GM20000 (cell line): Measurements from ENCODE around the gene AARS2.

Experiments
- DNase-seq: peaks from one replicate; pipeline ENCODE4 v3.0.0; 2012; ENCODE audit warnings: low spot score
- TF ChIP-seq, protein P1 (sequence below): IDR thresholded peaks from 2 replicates; pipeline ENCODE4 v1.5.1; 2012; ENCODE audit warnings: mild to moderate bottlenecking, control low read depth; ENCODE audit errors: extremely low read depth, missing control alignments

AARS2 gene

GRCh38 chr6:44276667-44277640, 36.2 kb downstream of the AARS2 start:
- TF ChIP-seq, protein P1, sequence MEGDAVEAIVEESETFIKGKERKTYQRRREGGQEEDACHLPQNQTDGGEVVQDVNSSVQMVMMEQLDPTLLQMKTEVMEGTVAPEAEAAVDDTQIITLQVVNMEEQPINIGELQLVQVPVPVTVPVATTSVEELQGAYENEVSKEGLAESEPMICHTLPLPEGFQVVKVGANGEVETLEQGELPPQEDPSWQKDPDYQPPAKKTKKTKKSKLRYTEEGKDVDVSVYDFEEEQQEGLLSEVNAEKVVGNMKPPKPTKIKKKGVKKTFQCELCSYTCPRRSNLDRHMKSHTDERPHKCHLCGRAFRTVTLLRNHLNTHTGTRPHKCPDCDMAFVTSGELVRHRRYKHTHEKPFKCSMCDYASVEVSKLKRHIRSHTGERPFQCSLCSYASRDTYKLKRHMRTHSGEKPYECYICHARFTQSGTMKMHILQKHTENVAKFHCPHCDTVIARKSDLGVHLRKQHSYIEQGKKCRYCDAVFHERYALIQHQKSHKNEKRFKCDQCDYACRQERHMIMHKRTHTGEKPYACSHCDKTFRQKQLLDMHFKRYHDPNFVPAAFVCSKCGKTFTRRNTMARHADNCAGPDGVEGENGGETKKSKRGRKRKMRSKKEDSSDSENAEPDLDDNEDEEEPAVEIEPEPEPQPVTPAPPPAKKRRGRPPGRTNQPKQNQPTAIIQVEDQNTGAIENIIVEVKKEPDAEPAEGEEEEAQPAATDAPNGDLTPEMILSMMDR: no peak
- DNase-seq: no peak

DNA sequence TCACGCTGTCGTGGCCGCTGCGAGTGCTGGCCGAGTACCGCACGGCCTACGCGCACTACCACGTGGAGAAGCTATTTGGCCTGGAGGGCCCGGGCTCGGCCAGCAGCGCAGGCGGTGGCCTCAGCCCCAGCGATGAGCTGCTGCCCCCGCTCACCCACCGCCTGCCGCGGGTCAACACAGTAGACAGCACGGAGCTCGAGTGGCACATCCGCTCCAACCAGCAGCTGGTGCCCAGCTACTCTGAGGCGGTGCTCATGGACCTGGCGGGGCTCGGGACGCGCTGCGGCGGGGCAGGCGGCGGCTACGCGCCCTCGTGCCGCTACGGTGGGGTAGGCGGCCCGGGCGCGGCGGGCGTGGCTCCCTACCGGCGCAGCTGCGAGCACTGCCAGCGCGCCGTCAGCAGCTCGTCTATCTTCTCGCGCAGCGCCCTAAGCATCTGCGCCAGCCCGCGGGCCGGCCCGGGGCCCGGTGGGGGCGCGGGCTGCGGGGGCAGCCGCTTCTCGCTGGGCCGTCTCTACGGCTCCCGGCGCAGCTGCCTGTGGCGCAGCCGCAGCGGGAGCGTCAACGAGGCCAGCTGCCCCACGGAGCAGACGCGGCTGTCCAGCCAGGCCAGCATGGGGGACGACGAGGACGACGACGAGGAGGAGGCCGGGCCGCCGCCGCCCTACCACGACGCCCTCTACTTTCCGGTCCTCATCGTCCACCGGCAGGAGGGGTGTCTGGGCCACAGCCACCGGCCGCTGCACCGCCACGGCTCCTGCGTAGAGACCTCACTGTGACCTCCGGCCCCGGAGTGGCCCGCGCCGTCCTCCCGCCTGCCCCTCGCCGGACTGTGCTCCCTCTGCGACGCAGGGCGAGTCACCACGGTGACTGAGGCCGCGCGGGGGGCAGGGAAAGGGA, 37.1 kb downstream of the AARS2 start:
- DNase-seq: no peak

DNA sequence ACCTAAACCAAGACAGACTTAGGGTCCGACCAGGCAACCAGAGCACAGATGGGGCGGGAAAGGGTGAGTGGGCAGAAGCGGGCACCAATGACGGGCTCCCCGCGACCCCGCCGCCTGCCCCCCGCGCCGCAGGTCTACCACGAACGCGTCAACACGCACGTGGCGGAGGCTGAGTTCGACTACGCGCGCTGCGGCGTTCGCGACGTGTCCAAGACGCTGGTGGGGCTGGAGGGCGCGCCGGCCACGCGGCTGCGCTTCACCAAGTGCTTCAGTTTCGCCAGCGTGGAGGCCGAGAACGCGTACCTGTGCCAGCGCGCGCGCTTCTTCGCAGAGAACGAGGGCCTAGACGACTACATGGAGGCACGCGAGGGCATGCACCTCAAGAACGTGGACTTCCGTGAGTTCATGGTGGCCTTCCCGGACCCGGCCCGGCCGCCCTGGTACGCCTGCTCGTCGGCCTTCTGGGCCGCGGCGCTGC, 37.8 kb downstream of the AARS2 start:
- TF ChIP-seq, protein P1: no peak
- DNase-seq: no peak

More for the DNA sequence above, 37.1 kb downstream of the AARS2 start:
- TF ChIP-seq, protein P1: no peak

DNA sequence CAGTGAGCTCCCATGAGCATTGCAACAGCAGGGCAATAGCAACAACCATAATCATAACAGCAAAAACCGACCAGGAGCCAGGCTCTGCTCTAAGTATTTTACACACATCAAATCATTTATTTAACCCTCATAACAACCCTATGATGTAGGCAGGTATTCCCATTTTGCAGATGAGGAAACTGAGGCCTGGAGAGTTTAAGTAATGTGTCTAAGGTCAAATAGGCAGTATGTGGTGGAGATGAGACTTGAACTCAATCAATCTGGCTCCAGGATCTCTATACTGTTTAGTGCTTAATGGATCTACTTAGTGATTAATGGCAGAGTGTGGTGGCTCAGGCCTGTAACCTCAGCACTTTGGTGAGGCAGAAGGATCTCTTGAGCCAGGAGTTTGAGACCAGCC, 39.5 kb downstream of the AARS2 start:
- TF ChIP-seq, protein P1: no peak
- no peak for DNase-seq

- TF ChIP-seq, protein P1: no peak
- DNase-seq: no peak
These were observed 40.1 kb downstream of the AARS2 start for GRCh38 chr6:44272999-44273566.

- TF ChIP-seq, protein P1: no peak
- DNase-seq: no peak
These were observed 40.6 kb downstream of the AARS2 start for GRCh38 chr6:44272529-44272928.
